ENCODE measurements around the gene EDN1. TPM values are rescaled to one million over a fixed set of nuclear protein-coding genes. Genes with fewer than 3 reads are reported as not detected.
A peak's percentile ranks its signal among the peaks of the same experiment; 100 is the strongest.

Gene EDN1
- total RNA-seq, 1 donor from 2014 or later = 18.8 TPM

- ATAC-seq = no peak
- no peak for DNase-seq
- no peak overlapping the region for H3K4me3 ChIP-seq
- intact Hi-C loops (cut with DNase I) = no loop called here
- peaks cover 4% of the 10 kb centered on the region for H3K4me1 ChIP-seq
- TF ChIP-seq CTCF (IDR thresholded peaks at IDR 0.05) = no peak
- no peaks in the 10 kb centered on the region for H3K27me3 ChIP-seq
- no peak overlapping the region for H3K27ac ChIP-seq
- H3K36me3 ChIP-seq = no peaks in the 10 kb centered on the region
- no peaks in the 10 kb centered on the region for H3K9me3 ChIP-seq
Measured at GRCh38 chr6:12343122-12343439, 52.9 kb downstream of the EDN1 start.

GRCh38 chr6:12343440-12344162, 53.4 kb downstream of the EDN1 start:
- Histone ChIP-seq H3K4me1 (peaks cover 4% of the 10 kb centered on the region), H3K4me3 (no peak overlapping the region), H3K9me3 (no peaks in the 10 kb centered on the region), H3K27me3 (no peaks in the 10 kb centered on the region), H3K27ac (no peak overlapping the region), H3K36me3 (no peaks in the 10 kb centered on the region)
- DNase-seq = no peak
- peak; percentile 28 for ATAC-seq
- intact Hi-C loops (cut with DNase I) = no loop called here
- no peak for TF ChIP-seq CTCF (IDR thresholded peaks at IDR 0.05)

- H3K36me3 ChIP-seq = no peaks in the 10 kb centered on the region
- H3K27me3 ChIP-seq = no peaks in the 10 kb centered on the region
- no peak for TF ChIP-seq CTCF (IDR thresholded peaks at IDR 0.05)
- H3K4me1 ChIP-seq = peaks cover 4% of the 10 kb centered on the region
- H3K27ac ChIP-seq = no peak overlapping the region
- H3K4me3 ChIP-seq = no peak overlapping the region
- no peaks in the 10 kb centered on the region for H3K9me3 ChIP-seq
- DNase-seq (no peak), ATAC-seq (no peak)
- intact Hi-C loops (cut with DNase I) = no loop called here
Measured at GRCh38 chr6:12344296-12344695, 54.1 kb downstream of the EDN1 start.

- H3K9me3 ChIP-seq = no peaks in the 10 kb centered on the region
- ATAC-seq (no peak), DNase-seq (no peak)
- no peak for TF ChIP-seq CTCF (IDR thresholded peaks at IDR 0.05)
- no peaks in the 10 kb centered on the region for H3K27me3 ChIP-seq
- intact Hi-C loops (cut with DNase I) = no loop called here
- no peak overlapping the region for H3K27ac ChIP-seq
- peaks cover 4% of the 10 kb centered on the region for H3K4me1 ChIP-seq
- H3K4me3 ChIP-seq = no peak overlapping the region
- no peaks in the 10 kb centered on the region for H3K36me3 ChIP-seq
Measured at GRCh38 chr6:12344961-12345693, 55.0 kb downstream of the EDN1 start.

- peaks cover 4% of the 10 kb centered on the region for H3K4me1 ChIP-seq
- H3K9me3 ChIP-seq = no peaks in the 10 kb centered on the region
- H3K27me3 ChIP-seq = no peaks in the 10 kb centered on the region
- intact Hi-C loops (cut with DNase I) = no loop called here
- H3K27ac ChIP-seq = no peak overlapping the region
- no peak for ATAC-seq
- H3K36me3 ChIP-seq = no peaks in the 10 kb centered on the region
- DNase-seq = no peak
- no peak for TF ChIP-seq CTCF (IDR thresholded peaks at IDR 0.05)
- no peak overlapping the region for H3K4me3 ChIP-seq
Measured at GRCh38 chr6:12345694-12346058, 55.5 kb downstream of the EDN1 start.
